ENCODE results near the gene STEAP1.
"Not testable (repeated sequence)": the region's sequence is repeated elsewhere in the genome, so short reads cannot be mapped to it uniquely, and the experiment has no call there.

GRCh38 chr7:90147079-90147960 is 6.9 kb upstream of the STEAP1 start:
- TF ChIP-seq SUZ12 (IDR thresholded peaks at IDR 0.05; ENCODE audit: extremely low read depth, insufficient read depth, insufficient read length); ZNF274 (IDR thresholded peaks at IDR 0.05; ENCODE audit: low read depth, low read length); YY1 (IDR thresholded peaks at IDR 0.05; ENCODE audit: insufficient read depth, insufficient read length): not testable (repeated sequence)
